Measurements from ENCODE around the gene ETNK2. TPM values are rescaled to one million over a fixed set of nuclear protein-coding genes. Genes with fewer than 3 reads are reported as not detected.
A peak's percentile ranks its signal among the peaks of the same experiment; 100 is the strongest.

The ETNK2 gene
- polyA plus RNA-seq, 2 of the 4 experiments (the other 2 are of a cell fraction), result 3.4 to 5.2 TPM

DNA sequence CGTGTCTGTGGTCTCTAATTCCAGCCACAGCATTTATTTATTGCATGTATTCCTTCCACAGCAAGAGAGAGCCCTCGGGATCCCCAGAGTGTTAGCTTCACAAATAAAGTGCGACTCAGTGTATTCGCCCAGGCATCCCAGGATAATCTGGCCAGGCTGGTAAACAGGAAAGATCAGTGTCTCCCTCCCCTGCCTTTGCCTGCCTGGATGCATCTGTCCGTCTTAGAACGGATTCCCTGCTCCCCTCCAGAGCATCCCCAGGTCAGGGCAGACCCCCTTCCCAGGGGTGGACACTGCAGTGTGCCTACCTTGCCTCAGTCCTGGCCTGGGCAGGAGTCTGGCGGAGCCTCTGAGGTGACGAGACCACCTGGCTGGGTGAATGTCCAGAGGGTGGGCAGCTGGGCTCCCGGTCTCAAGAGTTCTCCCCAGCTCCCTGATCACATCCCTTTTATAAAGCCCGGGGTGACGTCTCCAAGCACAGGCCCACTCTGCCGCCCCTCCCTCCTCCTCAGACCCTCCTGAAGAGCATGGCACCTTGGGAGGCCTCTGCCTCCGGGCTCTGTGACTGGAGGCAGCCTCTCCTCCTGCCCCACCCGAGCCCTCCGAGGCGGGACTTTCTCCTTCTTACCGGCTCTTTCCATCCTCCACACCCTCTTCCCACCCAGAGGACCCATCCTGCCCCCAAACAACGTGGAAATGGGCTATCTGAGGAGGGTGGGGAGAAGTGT, 44.4 kb upstream of the ETNK2 start, which contains the start of gene KISS1:
KISS1 (minus strand) TSS at position 424 of the 728 bp plus-strand sequence. CDS start 3,615 bp downstream, outside the sequence.
- H3K4me3 ChIP-seq, result no peak within 1 kb of the TSS
- DNase-seq (ENCODE audit: low read depth in 1 of 2, low spot score in 1 of 2) (no peak), FAIRE-seq (no peak), ATAC-seq (peak in 1 of 2 experiments; percentile 28; a peak in 3 of 6 replicates)
- H3K4me2 ChIP-seq, result no peak within 1 kb of the TSS
- H3K27ac ChIP-seq, result no peak within 1 kb of the TSS
- H3K4me1 ChIP-seq, result peaks cover 5% of the 10 kb centered on the region; the same call in 2 of the 3 replicates
- no peak for TF ChIP-seq CBX2 (IDR thresholded peaks at IDR 0.05; ENCODE audit: borderline replicate concordance, low read depth)
- no peak for TF ChIP-seq POLR2AphosphoS2 (conservative IDR thresholded peaks at IDR 0.05; ENCODE audit: low read length)
- no peak for TF ChIP-seq JUN (IDR thresholded peaks at IDR 0.05)
- TF ChIP-seq HOXA7 (CRISPR knock-in tag; IDR thresholded peaks at IDR 0.05), result no peak
- TF ChIP-seq FOSL2 (IDR thresholded peaks at IDR 0.05), result no peak
- TF ChIP-seq FOSL2 (CRISPR knock-in tag; IDR thresholded peaks at IDR 0.05), result no peak
- TF ChIP-seq EHF (CRISPR knock-in tag; IDR thresholded peaks at IDR 0.05), result no peak
- TF ChIP-seq GATA3 (IDR thresholded peaks at IDR 0.05; ENCODE audit: borderline replicate concordance), result no peak
- TF ChIP-seq ZNF302 (CRISPR knock-in tag; IDR thresholded peaks at IDR 0.05), result no peak
- TF ChIP-seq CHD4 (IDR thresholded peaks at IDR 0.05; ENCODE audit: borderline replicate concordance), result no peak
- no peak for TF ChIP-seq FOSB (CRISPR knock-in tag; IDR thresholded peaks at IDR 0.05)
- TF ChIP-seq, protein P1, sequence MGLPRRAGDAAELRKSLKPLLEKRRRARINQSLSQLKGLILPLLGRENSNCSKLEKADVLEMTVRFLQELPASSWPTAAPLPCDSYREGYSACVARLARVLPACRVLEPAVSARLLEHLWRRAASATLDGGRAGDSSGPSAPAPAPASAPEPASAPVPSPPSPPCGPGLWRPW (IDR thresholded peaks at IDR 0.05), result no peak
- no peak for TF ChIP-seq SMC3 (IDR thresholded peaks at IDR 0.05)
- no peak for TF ChIP-seq MAZ (IDR thresholded peaks at IDR 0.05; ENCODE audit: borderline replicate concordance, low read depth, low read length)
- no peak for TF ChIP-seq JUNB (IDR thresholded peaks at IDR 0.05)
- POLR2A ChIA-PET, result no interaction called here
- 56% methylated on average over 18 of the region's 18 CpGs for WGBS (ENCODE audit: missing lambda C conversion rate)
- H3K9me3 ChIP-seq, result no peaks in the 10 kb centered on the region
- CTCF ChIA-PET, result interaction anchor here (1.1 to 4.5 kb wide), 4 partner anchors 11 to 167 kb away, joined by 6 to 53 read pairs (median 13); partner anchors contain the start of genes GOLT1A and REN

- DNase-seq (ENCODE audit: low read depth in 1 of 2, low spot score in 1 of 2), result no peak
- Histone ChIP-seq H3K4me3 (no peak overlapping the region), H3K9me3 (no peaks in the 10 kb centered on the region), H3K4me2 (no peak overlapping the region), H3K27ac (no peak overlapping the region), H3K4me1 (peaks cover 5% of the 10 kb centered on the region; the same call in 2 of the 3 replicates)
- no peak for TF ChIP-seq PHF8 (IDR thresholded peaks at IDR 0.05; ENCODE audit: borderline replicate concordance, low read depth)
- TF ChIP-seq JUNB (IDR thresholded peaks at IDR 0.05), result no peak
- no peak for TF ChIP-seq JUN (IDR thresholded peaks at IDR 0.05)
- no peak for TF ChIP-seq RNF2 (IDR thresholded peaks at IDR 0.05; ENCODE audit: borderline replicate concordance, low read depth)
- TF ChIP-seq REST (IDR thresholded peaks at IDR 0.05), result no peak
- no peak for TF ChIP-seq ZFP36 (IDR thresholded peaks at IDR 0.05; ENCODE audit: borderline replicate concordance, partially characterized antibody)
- no peak for TF ChIP-seq CBX2 (IDR thresholded peaks at IDR 0.05; ENCODE audit: borderline replicate concordance, low read depth)
- no peak for TF ChIP-seq NFE2L2 (conservative IDR thresholded peaks at IDR 0.05; ENCODE audit: low read length)
- no peak for TF ChIP-seq ATOH8 (CRISPR knock-in tag; IDR thresholded peaks at IDR 0.05; ENCODE audit: low read depth)
- no peak for TF ChIP-seq SMC3 (IDR thresholded peaks at IDR 0.05)
- no peak for TF ChIP-seq HOXB5 (CRISPR knock-in tag; IDR thresholded peaks at IDR 0.05)
- no peak for TF ChIP-seq CHD2 (IDR thresholded peaks at IDR 0.05; ENCODE audit: low read length, partially characterized antibody)
- TF ChIP-seq RARB (CRISPR knock-in tag; IDR thresholded peaks at IDR 0.05), result no peak
- no peak for TF ChIP-seq NPAS2 (CRISPR knock-in tag; IDR thresholded peaks at IDR 0.05; ENCODE audit: borderline replicate concordance)
- POLR2A ChIA-PET, result no interaction called here
- 83% methylated on average over 7 of the region's 7 CpGs for WGBS (ENCODE audit: missing lambda C conversion rate)
- FAIRE-seq, result no peak
- CTCF ChIA-PET, result interaction anchor here (0.6 to 1.9 kb wide), 3 partner anchors 12 to 32 kb away, joined by 3 to 14 read pairs (median 3); no protein-coding TSS in a partner anchor
- ATAC-seq, result no peak
Measured at GRCh38 chr1:204194771-204195170, 42.9 kb upstream of the ETNK2 start.

Data from A549 (cell line).